Measurements from ENCODE around the gene VWA8. TPM values are rescaled to one million over a fixed set of nuclear protein-coding genes. Genes with fewer than 3 reads are reported as not detected.

Gene VWA8
- total RNA-seq, 4 donors from 2014 or later, result 27.1 to 39.7 (median 30.4) TPM

DNA sequence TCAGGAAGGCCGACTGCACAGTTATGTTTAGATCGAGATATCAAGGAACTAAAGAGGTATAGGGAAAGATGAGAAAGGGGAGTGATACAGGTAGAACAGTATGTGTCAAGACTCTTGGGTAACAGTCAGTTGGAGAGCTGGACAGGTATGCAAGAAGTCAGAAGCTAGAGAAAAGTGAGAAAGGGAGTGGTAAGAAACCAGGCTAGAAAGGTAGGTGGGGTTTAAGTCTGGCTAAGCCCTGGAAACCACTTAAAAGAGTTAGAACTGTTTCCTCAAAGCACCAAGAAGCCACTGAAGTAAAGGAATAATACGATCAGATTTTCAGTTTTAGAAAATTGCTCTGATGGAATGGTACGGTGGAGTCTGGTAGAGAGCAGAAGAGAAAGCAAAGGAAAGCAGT, 196.4 kb downstream of the VWA8 start:
- Histone ChIP-seq H3K27me3 (no peaks in the 10 kb centered on the region), H3K4me1 (peaks cover 0 to 5% of the 10 kb centered on the region in 2 donors), H3K36me3 (no peaks in the 10 kb centered on the region), H3K4me3 (replicated peaks in 1 of 3) (no peak overlapping the region), H3K9me3 (no peaks in the 10 kb centered on the region), H3K27ac (no peak overlapping the region)
- intact Hi-C loops (cut with DNase I), result no loop called here
- 92 to 95% methylated on average over 4 of the region's 4 CpGs for whole genome bisulfite sequencing, 2 donors
- TF ChIP-seq POLR2A (IDR thresholded peaks at IDR 0.05), result no peak
- TF ChIP-seq CTCF (IDR thresholded peaks at IDR 0.05), result no peak
- no peak for DNase-seq

DNA sequence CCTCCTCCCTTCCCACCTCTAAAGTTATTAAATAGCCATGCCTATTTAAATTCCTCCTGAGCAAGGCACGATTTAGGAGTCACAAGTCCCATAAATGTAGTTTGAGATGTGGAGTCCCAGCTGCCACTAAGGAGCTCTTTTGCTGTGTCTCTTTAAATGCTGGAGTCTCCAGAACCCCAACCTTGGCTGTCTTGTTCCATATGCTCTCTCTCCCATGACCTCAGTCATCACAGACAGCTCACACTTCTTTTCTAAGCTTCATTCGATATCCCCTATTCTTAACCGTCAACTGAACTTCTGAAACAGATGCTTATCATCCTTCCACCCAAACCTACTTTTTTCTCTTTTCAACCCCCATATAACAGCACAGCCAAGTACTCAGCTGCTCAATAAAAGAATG, 197.1 kb downstream of the VWA8 start:
- Histone ChIP-seq H3K4me1 (peaks cover 0 to 5% of the 10 kb centered on the region in 2 donors), H3K36me3 (no peaks in the 10 kb centered on the region), H3K27ac (no peak overlapping the region), H3K4me3 (replicated peaks in 1 of 3) (no peak overlapping the region), H3K9me3 (no peaks in the 10 kb centered on the region), H3K27me3 (no peaks in the 10 kb centered on the region)
- WGBS, 2 donors, result 79 to 82% methylated on average over 3 of the region's 3 CpGs
- no peak for TF ChIP-seq POLR2A (IDR thresholded peaks at IDR 0.05)
- TF ChIP-seq CTCF (IDR thresholded peaks at IDR 0.05), result no peak
- no peak for DNase-seq
- intact Hi-C loops (cut with DNase I), result no loop called here

GRCh38 chr13:41762796-41763195, 198.1 kb downstream of the VWA8 start:
- no peaks in the 10 kb centered on the region for H3K9me3 ChIP-seq
- TF ChIP-seq CTCF (IDR thresholded peaks at IDR 0.05) (no peak), POLR2A (IDR thresholded peaks at IDR 0.05) (no peak)
- no peaks in the 10 kb centered on the region for H3K27me3 ChIP-seq
- intact Hi-C loops (cut with DNase I), result no loop called here
- 95 to 98% methylated on average over 5 of the region's 5 CpGs for WGBS, 2 donors
- no peak overlapping the region for H3K27ac ChIP-seq
- DNase-seq, result no peak
- H3K36me3 ChIP-seq, result no peaks in the 10 kb centered on the region
- peaks cover 0 to 2% of the 10 kb centered on the region in 2 donors for H3K4me1 ChIP-seq
- H3K4me3 ChIP-seq (replicated peaks in 1 of 3), result no peak overlapping the region

DNA sequence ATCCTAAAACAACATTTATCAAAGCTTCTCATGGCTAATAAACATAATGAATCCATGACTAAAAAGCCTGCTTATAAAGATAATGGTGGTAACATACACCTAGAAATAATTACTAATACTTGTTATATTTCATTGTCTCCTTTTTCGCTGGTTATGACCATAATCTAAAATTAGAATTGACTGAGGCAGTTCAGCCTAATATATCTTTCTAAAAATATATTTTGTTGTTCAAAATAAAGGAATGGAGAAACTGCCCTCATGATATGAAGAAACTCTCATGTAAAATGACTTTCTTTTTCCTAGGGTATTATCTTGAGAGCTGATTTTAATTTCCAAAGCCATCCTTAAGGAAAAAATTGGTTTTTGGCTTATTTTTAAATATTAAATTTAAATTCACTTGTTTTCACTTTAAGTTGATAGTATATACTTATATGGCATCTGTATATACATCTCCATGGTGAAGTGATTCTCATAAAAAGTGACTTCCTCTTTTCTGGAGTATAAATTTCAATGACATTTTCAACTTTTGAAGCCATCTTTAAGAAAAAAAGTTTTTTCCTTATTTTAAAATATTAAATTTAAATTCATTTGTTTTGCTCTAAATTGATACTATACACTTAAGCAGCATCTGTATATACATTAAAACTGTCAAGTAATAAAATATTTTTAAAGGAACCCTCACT, 204.6 kb downstream of the VWA8 start:
- H3K4me3 ChIP-seq (replicated peaks in 1 of 3), result no peak overlapping the region
- 92 to 95% methylated on average over 1 of the region's 1 CpG for WGBS, 2 donors
- no peak for DNase-seq
- no peaks in the 10 kb centered on the region for H3K36me3 ChIP-seq
- H3K27ac ChIP-seq, result no peak overlapping the region
- peaks cover 0 to 5% of the 10 kb centered on the region in 2 donors for H3K4me1 ChIP-seq
- intact Hi-C loops (cut with DNase I), result no loop called here
- no peaks in the 10 kb centered on the region for H3K27me3 ChIP-seq
- no peak for TF ChIP-seq CTCF (IDR thresholded peaks at IDR 0.05)
- TF ChIP-seq POLR2A (IDR thresholded peaks at IDR 0.05), result no peak
- H3K9me3 ChIP-seq, result no peaks in the 10 kb centered on the region

DNA sequence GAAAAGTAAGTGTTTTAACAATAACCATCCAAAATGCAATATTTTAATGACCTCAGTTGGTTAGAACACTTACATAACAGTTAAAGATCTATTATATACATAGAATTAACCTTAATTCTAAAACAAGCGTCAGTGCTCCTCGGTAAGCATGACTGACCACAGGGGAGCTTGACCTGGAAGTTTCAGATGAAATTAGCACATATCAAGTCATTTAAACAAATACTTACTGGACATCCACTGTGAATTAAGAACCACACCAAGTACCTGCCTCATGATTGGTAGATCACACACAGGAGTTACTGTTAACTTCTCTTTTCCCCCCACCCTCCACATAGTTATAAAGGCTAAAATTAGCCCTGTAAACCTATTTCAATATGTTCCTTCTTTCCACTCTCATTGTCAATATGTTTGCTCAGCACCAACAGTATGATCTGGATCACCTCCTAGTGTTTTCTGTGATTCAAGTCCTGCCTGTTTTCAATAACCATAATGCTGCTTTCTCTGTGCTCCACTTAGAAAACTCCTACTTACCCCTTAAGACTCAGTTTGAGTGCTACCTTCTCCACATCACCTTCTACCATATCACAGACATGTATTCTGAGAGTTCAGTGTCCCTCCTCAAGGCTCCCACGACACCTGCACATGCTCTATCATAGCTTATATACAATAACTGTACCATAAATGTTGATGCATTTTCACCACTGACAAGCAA, 209.0 kb downstream of the VWA8 start:
- Histone ChIP-seq H3K27me3 (no peaks in the 10 kb centered on the region), H3K4me1 (peaks cover 0 to 11% of the 10 kb centered on the region in 2 donors), H3K4me3 (replicated peaks in 1 of 3) (no peak overlapping the region), H3K9me3 (no peaks in the 10 kb centered on the region), H3K36me3 (no peaks in the 10 kb centered on the region), H3K27ac (no peak overlapping the region)
- no peak for DNase-seq
- no peak for TF ChIP-seq POLR2A (IDR thresholded peaks at IDR 0.05)
- no peak for TF ChIP-seq CTCF (IDR thresholded peaks at IDR 0.05)
- WGBS, 2 donors, result 73 to 74% methylated on average over 3 of the region's 3 CpGs
- intact Hi-C loops (cut with DNase I), result no loop called here

All from thyroid gland (tissue), 4 donors.